Activated naive CD8-positive, alpha-beta T cell treated with anti-CD3 and anti-CD28 coated beads, Interleukin-2, amount 50 U/mL, for 24 hours (primary cell): ENCODE data around the gene MYO15B.

Experiments
- ATAC-seq: fragments of 150-1000 bp; cut with Tn5 transposase; one replicate; pipeline ENCODE4 v1.10.0; 2021
- DNase-seq: peaks from one replicate; pipeline ENCODE4 v3.0.0; 2021
- H3K27ac Mint-ChIP-seq: one replicate; pipeline ENCODE4 v1.8.0; 2021; ENCODE audit warnings: mild to moderate bottlenecking, mixed read lengths
- H3K27me3 Mint-ChIP-seq: one replicate; pipeline ENCODE4 v1.8.0; 2021; ENCODE audit warnings: mixed read lengths
- H3K36me3 Mint-ChIP-seq: one replicate; pipeline ENCODE4 v1.8.0; 2021; ENCODE audit warnings: low read depth, mixed read lengths
- H3K4me1 Mint-ChIP-seq: one replicate; pipeline ENCODE4 v1.8.0; 2021; ENCODE audit warnings: mixed read lengths
- H3K4me3 Mint-ChIP-seq: one replicate; pipeline ENCODE4 v1.8.0; 2021; ENCODE audit warnings: mild to moderate bottlenecking, moderate library complexity, mixed read lengths
- H3K9me3 Mint-ChIP-seq: one replicate; pipeline ENCODE4 v1.8.0; 2021; ENCODE audit warnings: mixed read lengths

MYO15B gene

DNA sequence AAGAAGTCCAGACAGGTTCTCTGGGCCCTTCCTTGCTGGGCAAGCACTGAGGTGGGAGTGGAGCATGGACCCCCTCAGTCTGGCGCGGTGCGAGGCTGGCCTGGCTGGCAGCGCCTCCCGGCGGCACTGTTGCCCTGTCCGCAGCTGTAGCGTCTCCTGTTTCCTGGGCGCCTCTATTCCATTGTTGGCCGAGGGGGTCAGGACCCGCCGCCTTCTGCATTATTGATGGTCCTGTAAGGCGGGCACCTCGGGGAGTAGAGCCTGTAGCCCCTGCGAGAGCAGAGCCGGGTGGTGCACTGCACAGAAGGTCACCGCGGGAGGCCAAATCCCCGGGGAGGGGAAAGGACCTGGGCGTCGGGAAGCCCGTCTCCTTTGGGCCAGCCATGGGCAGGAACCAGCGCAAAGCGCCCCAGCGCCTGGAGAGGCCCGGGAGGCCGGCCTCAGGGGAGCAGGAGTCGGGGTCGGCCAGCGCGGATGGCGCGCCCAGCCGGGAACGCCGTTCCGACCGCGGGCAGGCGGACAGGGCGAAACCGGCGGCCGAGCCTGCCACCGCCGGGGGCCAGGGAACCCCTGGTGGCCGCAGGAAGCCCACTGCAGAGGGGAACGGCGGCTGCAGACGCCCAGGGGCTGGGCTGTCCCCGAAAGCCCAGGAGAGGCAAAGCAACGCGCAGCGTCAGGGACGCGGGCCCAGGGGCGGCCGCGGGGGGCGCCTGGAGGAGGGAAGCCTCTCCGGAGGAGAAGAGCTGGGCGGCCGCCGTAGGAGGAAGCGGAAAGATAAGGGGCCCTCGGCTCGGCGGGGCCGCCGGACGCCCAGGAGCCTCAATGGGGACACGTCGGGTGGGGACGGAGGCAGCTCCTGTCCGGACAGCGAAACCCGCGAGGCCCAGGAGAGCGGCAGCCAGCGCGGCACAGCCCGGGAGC lies at the start of gene MYO15B:
MYO15B (plus strand) TSS at position 126 of the 921 bp plus-strand sequence; CDS start at position 384, 258 bp downstream.
- DNase-seq (peak; percentile 73), ATAC-seq (peak; percentile 58)
- peaks cover 7% of the 10 kb centered on the region for H3K4me1 Mint-ChIP-seq
- no peaks in the 10 kb centered on the region for H3K36me3 Mint-ChIP-seq
- H3K4me3 Mint-ChIP-seq = peak within 1 kb of the TSS; percentile 65
- no peaks in the 10 kb centered on the region for H3K27me3 Mint-ChIP-seq
- H3K27ac Mint-ChIP-seq = no peak within 1 kb of the TSS
- no peaks in the 10 kb centered on the region for H3K9me3 Mint-ChIP-seq

DNA sequence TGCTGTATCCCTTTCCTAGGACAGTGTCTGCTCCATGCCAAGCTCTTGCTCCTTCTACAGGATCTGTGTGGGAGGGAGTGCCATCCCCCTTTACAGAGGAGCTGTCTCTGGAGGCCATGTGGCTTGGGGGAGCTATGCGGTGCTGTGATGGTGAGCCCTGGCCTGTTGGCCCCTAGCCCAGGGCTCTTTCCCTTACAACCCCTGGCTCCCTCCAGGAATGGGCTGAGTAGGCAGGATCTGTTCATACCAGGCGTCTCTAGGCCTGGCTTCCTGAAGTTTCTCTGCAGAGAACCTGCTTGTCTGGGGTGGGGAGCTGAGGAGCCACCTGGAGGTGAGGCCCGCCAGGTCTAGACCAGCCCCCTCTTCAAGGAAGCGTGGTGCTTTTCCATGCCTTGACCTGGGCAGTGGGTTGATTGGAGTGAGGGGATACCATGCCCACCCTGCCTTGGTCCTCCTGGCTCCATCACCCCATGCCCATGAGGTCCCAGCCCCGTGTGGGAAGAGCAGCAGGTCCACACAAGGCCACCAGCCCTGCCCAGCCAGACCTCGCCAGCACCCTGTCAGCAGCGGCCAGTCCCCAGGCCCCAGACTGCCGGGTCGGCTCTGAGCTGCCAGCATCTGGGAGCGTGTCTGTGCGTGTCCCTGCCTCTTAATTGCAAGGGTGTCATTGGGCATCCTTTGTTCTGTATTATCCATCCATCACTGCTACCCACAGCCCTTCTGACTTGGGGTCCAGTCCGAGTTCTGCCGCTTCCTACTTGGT lies 47.5 kb upstream of the MYO15B start:
- Mint-ChIP-seq H3K36me3 (no peaks in the 10 kb centered on the region), H3K4me3 (no peak overlapping the region), H3K27ac (no peak overlapping the region), H3K27me3 (no peaks in the 10 kb centered on the region), H3K4me1 (peaks cover 10% of the 10 kb centered on the region), H3K9me3 (no peaks in the 10 kb centered on the region)
- no peak for DNase-seq
- ATAC-seq = no peak

DNA sequence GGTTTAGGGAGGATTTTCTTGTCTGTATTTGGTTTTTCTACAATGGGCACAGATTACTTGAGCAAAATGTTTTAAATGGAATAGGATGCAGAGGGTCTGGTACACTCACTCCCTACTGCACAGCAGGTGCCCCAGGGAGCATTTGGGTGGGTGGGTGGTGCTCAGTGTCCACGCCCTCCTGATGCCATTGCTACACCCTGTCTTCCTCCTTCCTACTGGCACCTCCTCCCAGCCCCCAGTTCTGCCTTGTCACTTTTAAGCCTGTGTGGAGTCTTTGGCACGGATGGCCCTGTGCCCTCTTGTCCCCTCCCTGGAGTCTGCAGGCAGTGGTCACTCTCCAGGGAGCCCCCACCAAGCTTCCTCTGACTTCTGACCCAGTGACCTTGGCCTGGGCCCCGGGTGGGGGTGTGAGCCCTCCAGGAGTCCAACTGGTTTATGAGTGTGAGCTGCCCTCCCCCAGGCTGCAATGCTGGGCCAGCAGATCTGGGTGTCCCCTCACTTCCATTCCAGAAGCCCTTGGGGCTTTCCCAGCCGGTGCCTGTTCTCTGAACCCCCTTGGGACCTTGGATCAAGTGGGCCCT lies 46.6 kb upstream of the MYO15B start:
- H3K9me3 Mint-ChIP-seq = no peaks in the 10 kb centered on the region
- peaks cover 4% of the 10 kb centered on the region for H3K4me1 Mint-ChIP-seq
- ATAC-seq (no peak), DNase-seq (no peak)
- H3K27ac Mint-ChIP-seq = no peak overlapping the region
- no peaks in the 10 kb centered on the region for H3K36me3 Mint-ChIP-seq
- no peak overlapping the region for H3K4me3 Mint-ChIP-seq
- H3K27me3 Mint-ChIP-seq = no peaks in the 10 kb centered on the region

DNA sequence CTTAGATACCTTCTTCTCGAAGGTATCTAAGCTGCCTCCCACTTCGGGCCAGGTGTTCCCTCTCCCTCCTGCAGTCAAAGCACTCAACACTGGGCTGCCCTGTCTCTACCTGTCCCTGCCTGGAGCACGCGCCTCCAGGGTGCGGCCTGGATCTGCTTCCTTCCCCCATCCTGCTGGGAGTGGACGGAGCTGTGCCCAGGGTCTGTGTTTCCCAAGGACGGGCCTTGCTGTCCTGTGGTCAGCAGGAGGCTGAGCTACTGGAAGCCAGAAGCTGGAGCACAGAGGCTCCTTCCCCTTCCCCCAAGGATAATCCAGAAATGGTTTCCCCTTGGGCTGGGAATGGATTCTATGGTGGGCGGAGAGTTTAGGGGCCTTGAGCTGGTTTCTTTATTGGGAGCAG lies 45.4 kb upstream of the MYO15B start:
- Mint-ChIP-seq H3K4me3 (no peak overlapping the region), H3K4me1 (no peaks in the 10 kb centered on the region), H3K36me3 (no peaks in the 10 kb centered on the region), H3K27ac (no peak overlapping the region), H3K9me3 (no peaks in the 10 kb centered on the region), H3K27me3 (no peaks in the 10 kb centered on the region)
- DNase-seq = no peak
- ATAC-seq = no peak

DNA sequence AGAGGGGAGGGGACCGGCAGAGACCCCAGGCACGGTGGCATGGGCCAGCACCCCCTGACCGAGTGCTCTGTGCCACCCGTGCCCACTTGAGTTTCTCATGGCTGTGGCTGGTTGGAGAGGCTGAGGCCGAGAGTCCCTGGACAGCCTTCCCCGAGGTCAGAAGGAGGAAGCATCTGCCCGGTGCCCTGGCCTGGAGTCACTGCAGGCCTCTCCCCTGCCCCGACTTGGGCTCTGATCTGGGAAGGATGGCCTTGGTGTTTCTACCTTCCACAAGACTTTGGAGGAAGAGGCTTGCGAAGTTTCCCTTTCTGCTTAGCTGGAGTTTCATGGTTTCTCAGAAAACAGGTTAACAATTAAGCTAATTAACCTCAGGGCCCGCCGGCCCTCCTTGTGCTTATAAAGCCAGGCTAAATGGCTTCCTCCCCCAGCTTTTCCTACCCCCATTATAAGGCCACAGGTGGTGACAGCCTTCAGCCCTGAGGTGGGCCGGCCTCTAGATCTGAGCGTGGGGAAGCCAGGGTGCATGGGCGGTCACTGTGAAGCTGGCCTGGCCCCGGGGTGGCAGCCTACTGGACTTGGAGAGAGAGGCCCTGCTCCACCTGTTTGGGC lies 44.8 kb upstream of the MYO15B start:
- Mint-ChIP-seq H3K27ac (no peak overlapping the region), H3K4me1 (no peaks in the 10 kb centered on the region), H3K4me3 (no peak overlapping the region), H3K27me3 (no peaks in the 10 kb centered on the region), H3K9me3 (no peaks in the 10 kb centered on the region), H3K36me3 (no peaks in the 10 kb centered on the region)
- no peak for DNase-seq
- no peak for ATAC-seq

DNA sequence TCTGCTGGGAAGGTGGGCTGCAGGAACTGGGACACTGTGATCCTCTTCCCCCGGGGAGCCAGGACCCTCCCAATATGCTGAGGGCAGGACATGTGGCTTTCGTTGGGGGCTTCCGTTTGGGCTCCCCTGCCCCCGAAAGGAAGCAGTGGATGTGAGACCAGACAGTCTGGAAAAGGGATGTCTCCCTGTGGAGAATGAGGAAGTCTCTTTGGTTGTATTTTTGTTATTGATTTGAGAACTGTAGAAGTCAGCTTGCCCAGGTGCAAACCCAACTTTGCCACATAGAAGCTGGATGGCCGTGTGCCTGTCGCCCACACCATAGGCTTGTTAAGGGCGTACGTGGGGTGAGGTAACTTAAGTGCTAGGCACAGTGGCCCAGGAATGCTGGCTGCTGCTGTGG lies 43.4 kb upstream of the MYO15B start:
- no peak overlapping the region for H3K4me3 Mint-ChIP-seq
- no peak for DNase-seq
- no peaks in the 10 kb centered on the region for H3K36me3 Mint-ChIP-seq
- no peak overlapping the region for H3K27ac Mint-ChIP-seq
- H3K4me1 Mint-ChIP-seq = no peaks in the 10 kb centered on the region
- H3K27me3 Mint-ChIP-seq = no peaks in the 10 kb centered on the region
- no peak for ATAC-seq
- H3K9me3 Mint-ChIP-seq = no peaks in the 10 kb centered on the region

DNA sequence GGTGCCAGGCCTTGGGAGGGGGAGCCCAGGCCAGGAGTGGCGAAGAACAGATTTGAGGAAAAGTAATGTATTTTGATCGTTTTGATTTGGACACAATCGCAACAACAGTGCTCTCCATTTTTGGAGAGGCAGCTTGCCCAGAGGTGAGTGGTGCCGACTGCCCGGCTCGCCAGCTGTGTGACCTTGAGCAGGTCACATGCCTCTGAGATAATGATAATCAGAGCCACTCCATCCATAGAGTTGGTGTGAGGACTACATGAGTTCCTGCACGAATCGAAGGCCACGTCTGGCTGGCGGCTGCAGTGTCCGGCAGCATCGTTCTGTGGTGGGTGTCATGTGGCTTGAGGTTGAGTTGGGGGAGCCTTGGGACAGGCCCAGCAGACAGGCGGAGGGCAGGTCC lies 41.4 kb upstream of the MYO15B start:
- no peak for DNase-seq
- no peaks in the 10 kb centered on the region for H3K9me3 Mint-ChIP-seq
- ATAC-seq = no peak
- H3K4me1 Mint-ChIP-seq = no peaks in the 10 kb centered on the region
- no peaks in the 10 kb centered on the region for H3K36me3 Mint-ChIP-seq
- no peak overlapping the region for H3K27ac Mint-ChIP-seq
- no peak overlapping the region for H3K4me3 Mint-ChIP-seq
- no peaks in the 10 kb centered on the region for H3K27me3 Mint-ChIP-seq

DNA sequence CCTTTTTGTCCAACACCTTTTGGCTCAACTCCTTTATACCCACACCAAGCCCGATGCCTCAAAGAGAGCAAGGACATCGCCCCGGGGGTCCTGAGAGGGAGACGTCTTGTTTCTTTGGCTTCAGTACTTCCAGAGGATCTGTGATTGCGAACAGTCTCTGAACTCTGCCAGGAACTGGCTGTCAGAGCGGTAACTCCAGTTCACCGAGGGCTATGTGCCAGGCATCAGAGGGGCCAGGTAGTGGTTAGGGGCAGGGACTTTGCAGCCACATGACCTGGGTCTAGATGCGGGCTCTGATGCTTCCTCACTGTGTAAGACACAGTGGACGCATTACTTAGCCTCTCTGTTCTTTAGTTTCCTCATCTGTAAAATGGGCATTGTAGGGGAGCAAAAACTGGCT lies 40.5 kb upstream of the MYO15B start:
- no peak overlapping the region for H3K4me3 Mint-ChIP-seq
- H3K9me3 Mint-ChIP-seq = no peaks in the 10 kb centered on the region
- no peaks in the 10 kb centered on the region for H3K27me3 Mint-ChIP-seq

DNA sequence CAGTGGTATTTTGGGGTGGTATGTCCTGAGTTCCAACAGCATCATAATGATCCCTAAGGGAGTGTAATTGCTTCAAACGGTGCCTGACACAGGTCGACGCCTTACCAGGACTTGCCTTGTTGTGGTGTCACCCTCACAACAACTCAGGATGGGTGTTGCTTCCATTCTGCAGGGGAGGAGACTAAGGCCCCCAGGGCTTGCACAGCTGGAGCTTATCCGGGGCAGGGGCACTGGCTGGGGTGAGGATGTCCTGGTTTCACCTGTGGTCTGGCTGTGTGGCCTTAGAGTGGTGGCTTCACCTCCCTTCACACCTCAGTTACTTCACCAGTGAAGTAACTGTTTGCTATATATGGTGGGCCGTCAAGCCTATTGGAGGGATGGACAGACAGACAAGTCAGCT lies 38.8 kb upstream of the MYO15B start:
- no peaks in the 10 kb centered on the region for H3K36me3 Mint-ChIP-seq
- H3K4me1 Mint-ChIP-seq = no peaks in the 10 kb centered on the region
- ATAC-seq (no peak), DNase-seq (no peak)
- H3K4me3 Mint-ChIP-seq = no peak overlapping the region
- no peak overlapping the region for H3K27ac Mint-ChIP-seq
- H3K27me3 Mint-ChIP-seq = no peaks in the 10 kb centered on the region
- no peaks in the 10 kb centered on the region for H3K9me3 Mint-ChIP-seq

More for the DNA sequence above, 40.5 kb upstream of the MYO15B start:
- no peak for DNase-seq
- Mint-ChIP-seq H3K27ac (no peak overlapping the region), H3K36me3 (no peaks in the 10 kb centered on the region), H3K4me1 (no peaks in the 10 kb centered on the region)
- ATAC-seq = no peak

DNA sequence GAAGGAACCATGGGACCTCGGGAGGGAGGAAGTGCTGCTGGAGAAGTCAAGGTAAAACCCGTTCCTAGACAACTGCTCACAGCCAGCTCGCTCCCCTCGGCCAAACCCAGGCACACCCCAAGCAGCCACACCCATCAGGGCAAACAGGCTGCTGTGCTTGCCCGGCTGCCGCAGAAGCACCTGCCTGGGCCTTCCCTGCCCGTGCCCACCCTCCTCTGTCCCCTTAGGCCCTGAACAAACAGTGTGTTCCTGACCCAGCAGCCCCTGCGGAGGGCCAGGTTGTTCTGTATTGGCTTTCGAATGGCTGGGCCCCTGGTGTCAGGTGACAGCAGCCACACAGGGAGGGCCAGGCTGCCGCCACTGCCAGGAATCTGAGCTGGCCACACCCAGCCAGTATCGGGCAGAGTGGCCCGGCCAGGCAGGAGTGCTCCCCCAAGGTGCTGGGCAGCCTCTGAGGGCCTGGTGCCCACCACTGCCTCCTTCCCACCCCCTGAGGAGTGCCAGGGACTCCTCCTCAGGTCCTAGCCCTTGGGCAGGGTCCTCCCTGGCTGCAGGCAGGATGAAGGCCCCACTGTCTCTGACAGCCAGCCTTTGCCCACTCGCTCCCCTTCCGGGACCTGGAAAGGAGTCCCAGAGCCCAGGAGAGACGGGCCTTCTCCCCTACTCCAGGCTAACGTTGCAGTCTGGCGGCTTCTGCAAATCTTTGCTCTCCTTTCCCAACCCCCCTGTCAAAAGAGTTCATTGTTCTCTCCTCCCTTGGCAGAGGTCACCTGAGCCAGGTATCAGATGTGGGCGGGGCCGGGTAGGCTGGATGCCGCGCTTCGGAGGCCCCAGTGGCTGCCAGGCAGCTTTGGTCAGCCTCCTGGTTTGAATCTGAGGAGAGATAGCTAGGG lies 38.1 kb upstream of the MYO15B start:
- no peak for ATAC-seq

DNA sequence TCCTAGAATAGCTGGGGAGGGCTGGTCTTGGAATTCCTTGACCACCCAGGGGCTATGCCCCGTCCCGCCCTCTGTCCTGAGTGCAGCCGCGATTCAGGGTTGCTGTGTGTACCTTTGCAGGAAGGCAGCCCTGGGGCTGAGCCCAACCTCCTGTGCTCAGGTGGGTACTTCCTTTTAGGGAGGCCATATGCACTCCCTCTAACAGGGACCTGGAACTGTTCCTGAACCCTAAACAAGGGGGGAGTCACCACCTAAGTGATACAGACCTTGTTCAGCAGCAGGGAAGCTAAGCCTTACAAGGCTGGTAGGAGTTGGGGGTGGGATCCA lies 37.5 kb upstream of the MYO15B start:
- no peaks in the 10 kb centered on the region for H3K9me3 Mint-ChIP-seq
- H3K36me3 Mint-ChIP-seq = no peaks in the 10 kb centered on the region
- no peak overlapping the region for H3K27ac Mint-ChIP-seq
- DNase-seq (no peak), ATAC-seq (no peak)
- H3K4me3 Mint-ChIP-seq = no peak overlapping the region
- no peaks in the 10 kb centered on the region for H3K4me1 Mint-ChIP-seq
- no peaks in the 10 kb centered on the region for H3K27me3 Mint-ChIP-seq

More for the DNA sequence above, 38.1 kb upstream of the MYO15B start:
- Mint-ChIP-seq H3K4me3 (no peak overlapping the region), H3K27me3 (no peaks in the 10 kb centered on the region), H3K36me3 (no peaks in the 10 kb centered on the region), H3K27ac (no peak overlapping the region), H3K9me3 (no peaks in the 10 kb centered on the region), H3K4me1 (no peaks in the 10 kb centered on the region)
- no peak for DNase-seq

DNA sequence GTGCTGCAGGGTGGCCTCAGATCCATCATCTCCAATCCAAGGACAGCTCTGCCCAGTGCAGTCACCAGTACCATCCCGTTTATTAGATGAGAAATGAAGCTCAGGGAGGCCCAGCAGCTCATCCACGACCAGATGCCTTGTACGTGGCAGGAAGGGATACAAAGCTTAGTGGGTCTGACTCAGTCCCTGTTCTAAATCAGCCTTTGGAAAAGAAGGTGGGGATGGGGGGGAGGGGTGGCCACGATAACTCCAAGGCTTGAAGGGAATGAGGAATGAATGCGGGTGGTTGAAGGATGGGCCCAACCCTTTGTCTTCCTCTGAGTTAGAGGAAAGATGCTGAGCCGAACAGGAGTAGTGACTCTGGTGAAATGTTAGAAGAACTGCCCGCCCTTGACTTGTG lies 36.3 kb upstream of the MYO15B start:
- no peak overlapping the region for H3K4me3 Mint-ChIP-seq
- H3K27me3 Mint-ChIP-seq = no peaks in the 10 kb centered on the region
- DNase-seq (no peak), ATAC-seq (no peak)
- H3K36me3 Mint-ChIP-seq = no peaks in the 10 kb centered on the region
- H3K9me3 Mint-ChIP-seq = no peaks in the 10 kb centered on the region
- no peaks in the 10 kb centered on the region for H3K4me1 Mint-ChIP-seq
- H3K27ac Mint-ChIP-seq = no peak overlapping the region

DNA sequence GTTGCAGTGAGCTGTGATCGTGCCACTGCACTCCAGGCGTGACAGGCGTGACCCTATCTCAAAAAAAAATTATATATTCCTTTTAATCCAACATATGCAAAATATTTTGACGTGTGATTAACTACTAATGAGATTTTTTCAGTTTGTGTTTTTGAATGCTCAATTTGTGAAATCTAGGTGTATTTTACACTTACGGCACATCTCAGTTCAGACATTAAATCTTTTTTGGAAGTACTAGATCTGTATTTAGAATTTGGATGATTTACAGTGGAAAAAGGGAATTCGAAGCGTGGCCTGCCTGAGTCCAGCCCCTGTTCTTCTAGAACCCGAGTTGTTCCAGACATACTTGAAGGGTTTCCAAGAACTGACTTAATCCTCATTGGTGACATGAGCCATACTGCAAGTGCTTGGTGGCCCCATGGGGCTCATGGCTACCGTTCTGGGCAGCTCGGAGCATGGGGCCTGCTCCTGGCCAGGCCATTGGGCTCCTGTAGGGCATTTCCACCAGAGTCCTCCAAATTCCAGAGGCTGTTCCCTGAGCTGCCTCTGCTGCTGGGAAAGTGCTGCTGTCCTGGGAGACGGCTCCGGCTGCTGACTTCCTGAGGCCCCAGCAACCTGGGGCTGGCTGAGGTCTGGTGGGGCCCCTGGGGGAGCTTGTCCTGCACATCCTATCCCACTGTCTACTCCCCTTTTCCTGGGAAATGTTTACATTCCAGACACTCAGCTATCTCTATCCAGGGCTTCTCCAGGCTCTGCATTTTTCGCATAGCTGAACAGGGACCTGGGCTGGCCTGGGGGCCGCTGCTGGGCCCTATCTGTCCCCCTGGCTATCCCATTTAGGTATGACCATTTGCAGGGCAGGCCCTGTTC lies 34.9 kb upstream of the MYO15B start:
- H3K27ac Mint-ChIP-seq = no peak overlapping the region
- ATAC-seq (no peak), DNase-seq (no peak)
- no peaks in the 10 kb centered on the region for H3K4me1 Mint-ChIP-seq
- no peak overlapping the region for H3K4me3 Mint-ChIP-seq
- no peaks in the 10 kb centered on the region for H3K36me3 Mint-ChIP-seq
- H3K9me3 Mint-ChIP-seq = no peaks in the 10 kb centered on the region
- H3K27me3 Mint-ChIP-seq = no peaks in the 10 kb centered on the region
